GM18870 (cell line): ENCODE data around the gene SCGB1D2.
"Not testable (repeated sequence)": the region's sequence is repeated elsewhere in the genome, so short reads cannot be mapped to it uniquely, and the experiment has no call there.

Experiments used
- ATAC-seq: cut with Tn5 transposase; IDR thresholded peaks from one replicate; pipeline ENCODE4 v1.9.1; 2021; ENCODE audit warnings: moderate library complexity; ENCODE audit not compliant: unreplicated experiment

SCGB1D2 gene, protein sequence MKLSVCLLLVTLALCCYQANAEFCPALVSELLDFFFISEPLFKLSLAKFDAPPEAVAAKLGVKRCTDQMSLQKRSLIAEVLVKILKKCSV

GRCh38 chr11:62242021-62242420, at the start of gene SCGB1D2:
Gene SCGB1D2 (plus strand): TSS chr11:62242239. CDS start chr11:62242308, 69 bp downstream.
- no peak for ATAC-seq

- no peak for ATAC-seq
These were observed 48.1 kb upstream of the SCGB1D2 start for GRCh38 chr11:62193952-62194351.

- ATAC-seq: not testable (repeated sequence)
These were observed 47.0 kb upstream of the SCGB1D2 start for GRCh38 chr11:62195010-62195409.

DNA sequence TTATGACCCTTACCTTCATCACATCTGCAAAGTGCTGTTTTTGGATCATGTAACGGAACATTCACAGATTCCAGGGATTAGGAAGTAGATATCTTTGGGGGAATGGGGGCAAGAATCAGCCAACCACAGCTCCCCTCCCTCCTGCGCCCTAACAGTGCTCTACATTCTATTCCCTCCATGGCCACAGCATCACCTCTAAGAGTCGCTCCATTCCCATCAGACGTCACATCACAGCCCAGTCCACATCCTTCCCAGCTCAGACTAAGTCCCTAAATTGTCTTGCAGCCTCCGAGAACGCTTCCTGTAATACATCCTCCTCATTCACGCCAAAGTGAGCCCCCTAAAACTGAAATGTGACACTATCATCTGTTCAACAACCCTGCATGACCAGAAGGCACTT, 46.1 kb upstream of the SCGB1D2 start:
- ATAC-seq: no peak

DNA sequence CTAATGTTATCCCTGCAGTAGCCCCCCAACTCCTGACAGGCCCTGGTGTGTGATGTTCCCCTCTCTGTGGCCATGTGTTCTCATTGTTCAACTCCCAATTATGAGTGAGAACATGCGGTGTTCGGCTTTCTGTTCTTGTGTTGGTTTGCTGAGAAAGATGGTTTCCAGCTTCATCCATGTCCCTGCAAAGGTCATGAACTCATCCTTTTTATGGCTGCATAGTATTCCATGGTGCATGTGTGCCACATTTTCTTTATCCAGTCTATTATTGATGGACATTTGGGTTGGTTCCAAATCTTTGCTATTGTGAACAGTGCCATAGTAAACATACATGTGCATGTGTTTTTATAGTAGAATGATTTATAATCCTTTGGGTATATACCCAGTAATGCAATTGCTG, 44.6 kb upstream of the SCGB1D2 start:
- ATAC-seq: not testable (repeated sequence)

DNA sequence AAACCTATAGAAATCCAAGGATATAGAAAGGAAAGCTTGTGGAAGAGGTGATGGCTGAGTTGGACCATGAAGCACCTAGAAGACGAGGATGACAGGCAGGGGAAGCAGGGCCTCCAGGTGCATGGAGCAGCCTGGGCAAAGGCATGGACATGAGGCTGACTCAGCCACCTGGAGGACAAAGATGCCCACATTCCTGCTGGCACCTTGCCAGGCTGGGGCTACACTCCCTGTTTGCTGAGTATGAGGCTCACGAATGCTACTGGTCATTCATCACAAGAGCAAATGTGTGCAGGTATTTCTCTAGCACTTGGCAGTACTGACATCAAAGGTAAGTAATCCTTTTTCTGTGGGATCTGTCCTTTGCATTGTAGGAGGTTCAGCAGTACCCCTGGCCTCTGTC, 40.7 kb upstream of the SCGB1D2 start:
- no peak for ATAC-seq

GRCh38 chr11:62202910-62203309, 39.1 kb upstream of the SCGB1D2 start:
- ATAC-seq: no peak

GRCh38 chr11:62204430-62204829, 37.6 kb upstream of the SCGB1D2 start:
- no peak for ATAC-seq

- no peak for ATAC-seq
These were observed 36.6 kb upstream of the SCGB1D2 start for GRCh38 chr11:62205441-62205840.

DNA sequence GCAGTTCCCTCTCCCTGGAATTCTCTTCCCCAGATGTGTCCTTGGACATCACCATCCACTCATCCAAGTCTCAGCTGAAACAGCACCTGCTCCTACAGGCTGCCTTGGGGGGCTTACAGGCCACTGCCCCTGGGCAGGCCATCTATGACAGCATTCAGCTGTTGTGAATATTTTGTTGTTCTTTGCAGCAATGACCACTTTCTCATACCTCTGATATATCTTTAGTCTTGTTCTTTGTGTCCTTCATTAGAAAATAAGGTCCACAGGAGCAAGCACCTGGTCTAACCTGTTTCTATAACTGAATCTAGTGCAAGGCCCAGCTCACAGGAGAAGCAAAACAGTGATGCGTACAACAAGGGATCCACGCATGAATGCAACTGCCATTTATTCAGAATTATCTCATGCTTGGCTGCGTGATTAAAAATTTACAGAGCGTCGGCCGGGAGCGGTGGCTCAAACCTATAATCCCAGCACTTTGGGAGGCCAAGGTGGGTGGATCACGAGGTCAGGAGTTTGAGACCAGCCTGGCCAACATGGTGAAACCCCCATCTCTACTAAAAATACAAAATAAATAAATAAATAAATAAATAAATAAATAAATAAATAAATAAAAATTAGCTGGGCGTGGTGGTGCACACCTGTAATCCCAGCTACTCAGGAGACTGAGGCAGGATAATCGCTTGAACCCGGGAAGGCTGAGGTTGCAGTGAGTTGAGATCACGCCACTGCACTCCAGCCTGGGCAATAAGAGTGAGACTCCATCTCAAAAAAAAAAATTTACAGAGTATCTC, 35.6 kb upstream of the SCGB1D2 start:
- ATAC-seq: not testable (repeated sequence)

GRCh38 chr11:62208785-62209144, 33.3 kb upstream of the SCGB1D2 start:
- ATAC-seq: no peak

DNA sequence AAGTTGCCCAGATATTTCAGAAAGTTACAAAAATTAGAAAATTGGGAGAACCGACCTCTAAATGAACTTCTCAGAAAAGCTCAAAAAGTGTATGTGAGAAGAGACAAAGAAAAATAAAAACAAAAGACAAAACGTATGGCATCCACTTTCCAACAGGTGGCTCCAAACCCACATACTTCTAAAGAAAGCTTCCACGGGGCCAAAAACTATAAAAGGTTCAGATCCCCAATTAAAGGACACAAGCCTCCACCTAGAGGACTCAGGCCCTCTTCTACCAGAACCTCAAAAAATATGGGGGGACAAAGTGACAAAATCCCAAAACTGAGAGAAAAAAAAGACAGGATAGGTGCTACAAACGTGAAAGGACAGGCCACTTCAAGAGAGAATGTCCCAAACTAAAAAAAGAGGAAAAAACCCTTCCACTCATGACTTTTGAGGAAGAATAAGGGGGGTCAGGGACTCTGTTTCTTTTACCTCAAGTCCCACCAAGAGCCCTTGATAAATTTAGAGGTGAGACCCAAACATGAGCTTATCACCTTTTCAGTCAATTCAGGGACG, 24.8 kb upstream of the SCGB1D2 start:
- ATAC-seq: no peak

DNA sequence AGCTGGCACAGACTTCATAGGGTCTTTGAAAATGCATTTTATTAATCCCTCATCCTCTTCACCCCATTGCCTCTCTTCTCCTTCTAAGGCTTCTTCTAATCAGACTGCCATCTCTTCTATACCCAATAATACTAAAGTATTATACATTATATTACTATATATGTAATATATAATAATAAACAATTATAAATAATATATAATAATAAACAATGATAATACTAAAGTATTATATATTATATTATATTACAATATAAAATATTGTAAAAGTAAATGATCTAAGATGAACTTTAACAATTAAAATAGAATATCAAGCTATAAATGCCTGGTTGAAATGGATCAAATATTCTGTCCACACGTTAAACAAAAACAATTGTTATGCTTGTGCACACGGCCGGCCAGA, 20.5 kb upstream of the SCGB1D2 start:
- no peak for ATAC-seq

GRCh38 chr11:62223095-62223494, 18.9 kb upstream of the SCGB1D2 start:
- ATAC-seq: no peak

GRCh38 chr11:62233730-62234129, 8.3 kb upstream of the SCGB1D2 start:
- no peak for ATAC-seq

DNA sequence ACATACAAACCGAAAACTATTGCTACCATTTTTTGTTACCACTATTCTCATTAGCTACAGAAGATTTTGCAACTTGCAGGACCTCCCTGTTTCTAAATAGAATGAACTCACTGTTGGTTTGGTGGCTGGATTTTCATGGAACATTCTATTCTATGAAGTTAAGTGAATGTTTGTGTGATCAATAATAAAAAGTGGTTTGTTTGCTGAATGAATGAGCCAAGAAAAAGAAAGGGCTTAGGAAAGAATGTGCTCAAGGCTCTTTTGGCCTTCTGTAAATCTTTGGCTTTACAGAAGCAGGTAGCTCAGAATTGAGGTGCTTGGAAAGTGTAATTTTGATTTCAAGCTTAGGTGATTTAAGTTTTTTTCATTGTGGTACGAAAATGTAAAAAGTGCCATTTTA, 5.9 kb upstream of the SCGB1D2 start:
- ATAC-seq: no peak

GRCh38 chr11:62237499-62237898, 4.5 kb upstream of the SCGB1D2 start:
- no peak for ATAC-seq

- no peak for ATAC-seq
These were observed 3.9 kb upstream of the SCGB1D2 start for GRCh38 chr11:62238151-62238550.

DNA sequence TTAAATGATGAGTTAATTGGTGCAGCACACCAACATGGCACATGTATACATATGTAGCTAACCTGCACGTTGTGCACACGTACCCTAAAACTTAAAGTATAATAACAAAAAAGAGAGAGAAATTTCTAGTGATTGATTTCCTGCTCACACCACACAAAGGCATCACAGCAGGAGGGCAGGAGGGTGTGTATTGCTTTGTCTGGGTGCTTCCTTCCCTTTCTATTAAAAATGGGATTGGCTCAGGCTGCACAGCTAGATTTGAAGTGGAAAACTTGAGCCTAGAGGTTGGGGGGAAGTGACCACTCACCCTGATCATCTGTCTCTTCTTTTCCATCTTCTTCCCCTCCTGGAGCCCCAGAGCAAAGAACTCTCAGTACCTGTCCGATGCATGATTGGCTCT, 944 bp upstream of the SCGB1D2 start:
- ATAC-seq: no peak

DNA sequence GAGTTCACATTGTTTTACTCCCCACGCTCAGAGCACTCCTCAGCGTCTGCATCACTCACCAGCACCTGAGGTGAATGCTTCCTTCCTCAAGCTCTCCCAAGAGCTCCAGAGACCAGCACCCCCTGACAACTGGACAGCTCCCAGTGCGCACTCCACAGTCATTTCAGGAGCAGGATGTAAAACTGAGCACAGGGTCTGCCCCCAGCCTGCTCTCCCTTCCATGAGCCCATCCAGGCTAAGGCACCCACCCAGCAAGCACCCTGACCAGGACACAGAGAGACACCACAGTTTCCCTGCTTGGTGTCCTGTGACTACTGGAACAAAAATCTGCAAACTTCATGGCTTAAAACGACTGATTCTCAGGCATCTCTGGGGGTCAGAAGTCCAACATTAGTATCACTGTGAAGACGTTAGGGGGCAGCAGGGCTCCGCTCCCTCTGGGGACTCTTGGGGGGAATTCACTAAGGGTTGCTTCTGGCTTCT, 3.3 kb downstream of the SCGB1D2 start:
- no peak for ATAC-seq

DNA sequence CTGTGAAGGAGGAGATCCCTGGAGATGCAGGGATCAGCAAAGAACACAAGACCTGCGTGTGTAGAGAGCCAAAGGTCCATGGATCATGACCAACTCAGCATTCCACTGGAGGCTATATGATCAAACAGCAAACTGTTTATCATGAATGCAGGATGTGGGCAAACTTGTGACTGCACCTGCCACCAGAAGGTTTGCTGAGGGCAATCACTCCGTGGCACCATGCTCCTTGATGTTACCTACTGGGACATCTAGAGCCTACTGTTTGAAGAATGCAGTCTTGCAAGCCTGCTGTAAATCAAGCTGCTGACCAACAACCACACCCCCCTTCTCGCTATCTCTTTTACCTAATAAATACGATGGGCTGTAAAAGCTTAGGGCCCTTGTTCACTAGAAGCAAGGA, 9.7 kb downstream of the SCGB1D2 start:
- ATAC-seq: no peak

DNA sequence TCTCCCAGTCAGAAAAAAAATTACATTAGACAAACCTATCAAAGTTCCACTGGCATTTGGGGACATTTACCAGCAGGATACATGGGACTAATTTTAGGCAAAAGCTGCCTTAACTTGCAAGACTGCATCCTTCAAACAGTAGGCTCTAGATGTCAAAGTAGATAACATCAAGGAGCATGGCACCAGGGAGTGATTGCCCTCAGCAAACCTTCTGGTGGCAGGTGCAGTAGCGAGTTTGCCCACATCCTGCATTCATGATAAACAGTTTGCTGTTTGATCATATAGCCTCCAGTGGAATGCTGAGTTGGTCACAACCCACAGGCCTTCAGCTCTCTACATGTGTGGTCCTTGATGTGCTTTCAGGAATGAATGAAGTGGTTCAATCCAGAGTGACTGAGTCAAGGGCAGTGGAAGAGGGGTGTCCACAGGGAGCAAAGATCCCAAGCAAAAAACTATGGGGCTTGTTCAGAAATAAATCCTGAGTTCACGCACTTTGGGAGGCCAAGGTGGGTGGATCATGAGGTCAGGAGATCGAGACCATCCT, 12.0 kb downstream of the SCGB1D2 start:
- ATAC-seq: no peak
